Caco-2 (cell line): ENCODE data around the gene IDUA. TPM values are rescaled to one million over a fixed set of nuclear protein-coding genes. Genes with fewer than 3 reads are reported as not detected.

Source experiments
- BruUV-seq: library from RNA; stranded (reverse); fragments of 400-500 nt; replicated peaks from 2 replicates; lab custom pipeline; 2021; lab: Mats Ljungman, UMichigan
- CTCF ChIA-PET: fragments of 300-600 bp; sonication (Branson Sonifier 250); formaldehyde crosslinking; loops from one replicate; lab custom pipeline; 2022; ENCODE audit warnings: antibody characterized with exemption; lab: Charles Lee
- POLR2A ChIA-PET: fragments of 300-600 bp; sonication (Branson Sonifier 250); formaldehyde crosslinking; loops from one replicate; lab custom pipeline; 2022; ENCODE audit warnings: antibody characterized with exemption; lab: Charles Lee
- DNase-seq, 2 experiments: peaks; one replicate each; pipeline versions ENCODE4 v3.0.0 to v3.0.0-alpha.2; 2020 to 2022
- H3K27me3 ChIP-seq: replicated peaks from 2 replicates; pipeline ENCODE4 v1.6.0; 2011; ENCODE audit warnings: low read length; ENCODE audit not compliant: control insufficient read depth, insufficient read depth
- H3K36me3 ChIP-seq: 2 replicates; pipeline ENCODE4 v1.5.1; 2011; ENCODE audit warnings: low read length; ENCODE audit not compliant: control insufficient read depth, insufficient read depth
- H3K4me1 ChIP-seq: fragments of 250-450 bp; sonication (Bioruptor Pico); 2 replicates; pipeline ENCODE4 v1.5.1; 2020; ENCODE audit warnings: mild to moderate bottlenecking
- H3K4me3 ChIP-seq: 2 replicates; pipeline ENCODE4 v1.5.1; 2011; ENCODE audit warnings: low read depth, mild to moderate bottlenecking, control low read depth, low read length
- H3K9me3 ChIP-seq: fragments of 250-450 bp; sonication (Bioruptor Pico); 2 replicates; pipeline ENCODE4 v1.5.1; 2020; ENCODE audit warnings: mild to moderate bottlenecking, moderate library complexity
- H3K27ac Mint-ChIP-seq: one replicate; pipeline ENCODE4 v1.8.0; 2022; ENCODE audit warnings: mixed read lengths; ENCODE audit not compliant: unreplicated experiment
- H3K27me3 Mint-ChIP-seq: one replicate; pipeline ENCODE4 v1.8.0; 2022; ENCODE audit warnings: mixed read lengths; ENCODE audit not compliant: insufficient read depth, unreplicated experiment
- H3K36me3 Mint-ChIP-seq: one replicate; pipeline ENCODE4 v1.8.0; 2022; ENCODE audit warnings: mild to moderate bottlenecking, mixed read lengths; ENCODE audit not compliant: insufficient read depth, unreplicated experiment
- H3K4me1 Mint-ChIP-seq: one replicate; pipeline ENCODE4 v1.8.0; 2022; ENCODE audit warnings: low read depth, mixed read lengths; ENCODE audit not compliant: unreplicated experiment
- H3K4me3 Mint-ChIP-seq: one replicate; pipeline ENCODE4 v1.8.0; 2022; ENCODE audit warnings: mild to moderate bottlenecking, moderate library complexity, mixed read lengths; ENCODE audit not compliant: unreplicated experiment
- H3K9me3 Mint-ChIP-seq: one replicate; pipeline ENCODE4 v1.8.0; 2022; ENCODE audit warnings: mixed read lengths; ENCODE audit not compliant: unreplicated experiment
- intact Hi-C: fragments of 100-400 bp; cut with micrococcal nuclease; formaldehyde crosslinking; loops from one replicate; pipeline ENCODE4 v1.10.0; 2022; ENCODE audit not compliant: unreplicated experiment
- total RNA-seq: library from RNA; stranded (reverse); gene quantifications from 2 replicates; pipeline ENCODE4 v1.2.3, GENCODE V29; 2022
- TF ChIP-seq, protein P1 (sequence below), 2 experiments: fragments of 200-600 bp in 1 of 2; IDR thresholded peaks; 1 replicate in 1 of 2; 2 replicates in 1 of 2; pipeline versions ENCODE4 v1.5.1 to v1.8.0; 2011 to 2022; ENCODE audit warnings: antibody characterized with exemption in 1 of 2, control low read depth in 1 of 2, inconsistent platforms in 1 of 2, low read depth in 1 of 2, low read length in 1 of 2, mild to moderate bottlenecking in 1 of 2, moderate library complexity in 1 of 2; ENCODE audit not compliant: insufficient read depth in 1 of 2, severe bottlenecking in 1 of 2, unreplicated experiment in 1 of 2

The IDUA gene
- total RNA-seq, 1 experiment from 2014 or later: 26.9 TPM

GRCh38 chr4:1008840-1009541 lies 22.1 kb downstream of the IDUA start:
- H3K27me3 Mint-ChIP-seq: peaks cover 3% of the 10 kb centered on the region
- Histone ChIP-seq H3K9me3 (peaks cover 7% of the 10 kb centered on the region; the same call in 1 of the 2 replicates), H3K4me1 (peaks cover 13% of the 10 kb centered on the region), H3K4me3 (peak overlapping the region; percentile 71), H3K27me3 (no peaks in the 10 kb centered on the region), H3K36me3 (no peaks in the 10 kb centered on the region)
- no peak overlapping the region for H3K27ac Mint-ChIP-seq
- CTCF ChIA-PET: no interaction called here
- peaks cover 6% of the 10 kb centered on the region for H3K4me1 Mint-ChIP-seq
- DNase-seq: peak; percentile 47 to 61
- TF ChIP-seq, protein P1, sequence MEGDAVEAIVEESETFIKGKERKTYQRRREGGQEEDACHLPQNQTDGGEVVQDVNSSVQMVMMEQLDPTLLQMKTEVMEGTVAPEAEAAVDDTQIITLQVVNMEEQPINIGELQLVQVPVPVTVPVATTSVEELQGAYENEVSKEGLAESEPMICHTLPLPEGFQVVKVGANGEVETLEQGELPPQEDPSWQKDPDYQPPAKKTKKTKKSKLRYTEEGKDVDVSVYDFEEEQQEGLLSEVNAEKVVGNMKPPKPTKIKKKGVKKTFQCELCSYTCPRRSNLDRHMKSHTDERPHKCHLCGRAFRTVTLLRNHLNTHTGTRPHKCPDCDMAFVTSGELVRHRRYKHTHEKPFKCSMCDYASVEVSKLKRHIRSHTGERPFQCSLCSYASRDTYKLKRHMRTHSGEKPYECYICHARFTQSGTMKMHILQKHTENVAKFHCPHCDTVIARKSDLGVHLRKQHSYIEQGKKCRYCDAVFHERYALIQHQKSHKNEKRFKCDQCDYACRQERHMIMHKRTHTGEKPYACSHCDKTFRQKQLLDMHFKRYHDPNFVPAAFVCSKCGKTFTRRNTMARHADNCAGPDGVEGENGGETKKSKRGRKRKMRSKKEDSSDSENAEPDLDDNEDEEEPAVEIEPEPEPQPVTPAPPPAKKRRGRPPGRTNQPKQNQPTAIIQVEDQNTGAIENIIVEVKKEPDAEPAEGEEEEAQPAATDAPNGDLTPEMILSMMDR (IDR thresholded peaks at IDR 0.05; ENCODE audit: insufficient read depth in 1 of 2, low read depth in 1 of 2, low read length in 1 of 2, severe bottlenecking in 1 of 2, unreplicated experiment in 1 of 2): no peak
- POLR2A ChIA-PET: no interaction called here
- H3K36me3 Mint-ChIP-seq: peaks cover 16% of the 10 kb centered on the region
- no TSS peak for BruUV-seq
- intact Hi-C loops: no loop called here
- peak overlapping the region; percentile 79 for H3K4me3 Mint-ChIP-seq
- H3K9me3 Mint-ChIP-seq: peaks cover 10% of the 10 kb centered on the region

GRCh38 chr4:1009542-1010394 lies 22.9 kb downstream of the IDUA start:
- Mint-ChIP-seq H3K4me3 (peak overlapping the region; percentile 79), H3K27ac (peak overlapping the region; percentile 78), H3K4me1 (peaks cover 6% of the 10 kb centered on the region), H3K36me3 (peaks cover 16% of the 10 kb centered on the region), H3K9me3 (peaks cover 10% of the 10 kb centered on the region), H3K27me3 (peaks cover 3% of the 10 kb centered on the region)
- H3K9me3 ChIP-seq: peaks cover 7% of the 10 kb centered on the region; the same call in 1 of the 2 replicates
- H3K36me3 ChIP-seq: no peaks in the 10 kb centered on the region
- ChIA-PET CTCF (no interaction called here), POLR2A (no interaction called here)
- no peaks in the 10 kb centered on the region for H3K27me3 ChIP-seq
- H3K4me1 ChIP-seq: peaks cover 13% of the 10 kb centered on the region
- BruUV-seq: no TSS peak
- intact Hi-C loops: no loop called here
- TF ChIP-seq, protein P1 (IDR thresholded peaks at IDR 0.05; ENCODE audit: insufficient read depth in 1 of 2, low read depth in 1 of 2, low read length in 1 of 2, severe bottlenecking in 1 of 2, unreplicated experiment in 1 of 2): peak in 1 of 2 experiments; percentile 7
- DNase-seq: peak; percentile 69 to 71
- peak overlapping the region; percentile 73 for H3K4me3 ChIP-seq

DNA sequence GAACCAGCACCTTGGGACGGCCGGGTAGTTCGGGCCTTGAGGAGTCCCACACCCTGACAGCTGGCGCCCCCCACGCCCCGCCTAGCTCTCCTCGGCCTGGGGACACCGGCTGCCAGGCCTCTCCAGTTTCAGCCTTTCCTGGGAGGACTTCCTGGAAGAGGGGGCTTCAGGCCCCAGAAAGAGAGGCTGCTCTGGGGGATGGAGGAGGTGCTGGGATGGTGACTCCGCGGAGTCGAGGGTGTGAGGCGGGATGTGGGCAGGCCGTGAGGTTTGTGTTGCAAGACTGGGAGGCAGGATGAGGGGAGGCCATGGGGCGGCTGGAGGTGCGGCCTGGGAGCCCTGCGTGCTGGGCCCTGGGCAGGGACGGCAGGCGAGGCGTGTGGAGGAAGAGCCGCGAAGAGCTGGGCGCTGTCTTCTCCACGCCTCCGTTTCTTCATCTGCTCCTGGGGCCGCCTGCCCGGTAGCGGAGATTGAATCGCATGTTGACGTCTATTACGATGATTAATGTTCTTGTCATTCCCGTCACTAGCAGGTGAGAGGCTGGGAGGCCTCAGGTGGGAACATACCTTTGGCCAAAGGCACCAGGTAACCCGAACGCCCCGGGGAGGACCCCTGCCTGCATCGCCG lies 23.7 kb downstream of the IDUA start:
- Histone ChIP-seq H3K27me3 (no peaks in the 10 kb centered on the region), H3K36me3 (no peaks in the 10 kb centered on the region), H3K9me3 (peaks cover 7% of the 10 kb centered on the region; the same call in 1 of the 2 replicates), H3K4me3 (peak overlapping the region; percentile 73), H3K4me1 (peaks cover 13% of the 10 kb centered on the region)
- intact Hi-C loops: no loop called here
- Mint-ChIP-seq H3K36me3 (peaks cover 14% of the 10 kb centered on the region), H3K27me3 (peaks cover 3% of the 10 kb centered on the region), H3K27ac (peak overlapping the region; percentile 78), H3K4me3 (peak overlapping the region; percentile 79), H3K9me3 (peaks cover 10% of the 10 kb centered on the region), H3K4me1 (peaks cover 6% of the 10 kb centered on the region)
- peak; percentile 56 to 62 for DNase-seq
- TF ChIP-seq, protein P1 (IDR thresholded peaks at IDR 0.05; ENCODE audit: insufficient read depth in 1 of 2, low read depth in 1 of 2, low read length in 1 of 2, severe bottlenecking in 1 of 2, unreplicated experiment in 1 of 2): no peak
- no TSS peak for BruUV-seq
- CTCF ChIA-PET: interaction anchor here (1.2 kb wide), 1 partner anchor 78 kb away, joined by 4 read pairs; the partner anchor contains the start of genes GAK and TMEM175
- POLR2A ChIA-PET: no interaction called here
